SU-DHL-6 (cell line): ENCODE results near the gene WWOX.

ENCODE experiments used
- H2AFZ ChIP-seq: fragments of 200-600 bp; sonication (generic); 2 replicates; pipeline ENCODE4 v1.6.1; 2014; ENCODE audit warnings: low read depth, mild to moderate bottlenecking, moderate library complexity, mixed read lengths, antibody characterized with exemption, low read length; ENCODE audit not compliant: severe bottlenecking
- H3F3A ChIP-seq: fragments of 200-600 bp; shearing (Covaris generic); 2 replicates; pipeline ENCODE4 v1.6.0; 2016; ENCODE audit warnings: antibody characterized with exemption, mild to moderate bottlenecking; ENCODE audit not compliant: insufficient read depth
- H3K27ac ChIP-seq: fragments of 200-600 bp; sonication (generic); 2 replicates; pipeline ENCODE4 v1.5.1; 2016; ENCODE audit warnings: low read depth, mild to moderate bottlenecking, low read length, moderate library complexity, mixed read lengths
- H3K27me3 ChIP-seq: fragments of 200-600 bp; sonication (generic), shearing (Covaris generic); 2 replicates; pipeline ENCODE4 v1.6.0; 2014; ENCODE audit warnings: mild to moderate bottlenecking, low read length
- H3K36me3 ChIP-seq: fragments of 200-600 bp; sonication (generic); 2 replicates; pipeline ENCODE4 v1.6.1; 2014; ENCODE audit warnings: mild to moderate bottlenecking, low read length, mixed read lengths
- H3K4me2 ChIP-seq: fragments of 300-600, 200-600 bp; shearing (Covaris generic), sonication (generic); 2 replicates; pipeline ENCODE4 v1.6.0; 2014; ENCODE audit warnings: low read length, low read depth, mild to moderate bottlenecking; ENCODE audit not compliant: poor library complexity, severe bottlenecking
- H3K4me3 ChIP-seq: fragments of 200-600 bp; sonication (generic); 2 replicates; pipeline ENCODE4 v1.5.1; 2014; ENCODE audit warnings: antibody characterized with exemption, low read length, mild to moderate bottlenecking, mixed read lengths; ENCODE audit not compliant: insufficient read depth, poor library complexity, severe bottlenecking
- H3K79me2 ChIP-seq: fragments of 200-600 bp; sonication (generic); 2 replicates; pipeline ENCODE4 v1.6.1; 2014; ENCODE audit warnings: mild to moderate bottlenecking, low read length, moderate library complexity; ENCODE audit not compliant: insufficient read depth
- H3K9ac ChIP-seq: fragments of 200-600 bp; sonication (generic); 2 replicates; pipeline ENCODE4 v1.7.0; 2014; ENCODE audit warnings: mild to moderate bottlenecking, low read length
- H3K9me2 ChIP-seq: fragments of 200-600 bp; sonication (generic); replicated peaks from 2 replicates; pipeline ENCODE4 v1.6.1; 2014; ENCODE audit warnings: low read length; ENCODE audit not compliant: insufficient read depth
- H3K9me3 ChIP-seq: fragments of 200-600 bp; sonication (generic); 2 replicates; pipeline ENCODE4 v1.6.1; 2014; ENCODE audit warnings: low read length, mixed read lengths; ENCODE audit not compliant: insufficient read depth
- H4K20me1 ChIP-seq: fragments of 200-600 bp; sonication (generic); 2 replicates; pipeline ENCODE4 v1.6.1; 2014; ENCODE audit warnings: low read depth, mild to moderate bottlenecking, antibody characterized with exemption, low read length, moderate library complexity, mixed read lengths
- CTCF ChIP-seq: fragments of 200-600 bp; sonication (generic); IDR thresholded peaks from one replicate; pipeline ENCODE4 v1.5.1; 2017; ENCODE audit warnings: antibody characterized with exemption, mild to moderate bottlenecking, low read length, moderate library complexity; ENCODE audit not compliant: insufficient read depth, poor library complexity, severe bottlenecking
- EZH2phosphoT487 ChIP-seq: fragments of 200-600 bp; sonication (generic), shearing (Covaris generic); conservative IDR thresholded peaks from 2 replicates; pipeline ENCODE4 v1.6.1; 2018; ENCODE audit warnings: mild to moderate bottlenecking, antibody characterized with exemption, low read length, moderate library complexity, mixed read lengths

Gene WWOX

GRCh38 chr16:78310990-78311561, 211.6 kb downstream of the WWOX start:
- no peak overlapping the region for H3K27ac ChIP-seq
- no peaks in the 10 kb centered on the region for H3F3A ChIP-seq
- no peak overlapping the region for H3K4me2 ChIP-seq
- H2AFZ ChIP-seq = no peak overlapping the region
- no peaks in the 10 kb centered on the region for H3K36me3 ChIP-seq
- TF ChIP-seq CTCF (no peak), EZH2phosphoT487 (no peak)
- H4K20me1 ChIP-seq = no peaks in the 10 kb centered on the region
- H3K9ac ChIP-seq = no peak overlapping the region
- H3K27me3 ChIP-seq = no peaks in the 10 kb centered on the region
- H3K79me2 ChIP-seq = no peaks in the 10 kb centered on the region
- no peaks in the 10 kb centered on the region for H3K9me2 ChIP-seq
- no peak overlapping the region for H3K4me3 ChIP-seq
- no peaks in the 10 kb centered on the region for H3K9me3 ChIP-seq

GRCh38 chr16:78311831-78312230, 212.4 kb downstream of the WWOX start:
- no peaks in the 10 kb centered on the region for H3K36me3 ChIP-seq
- no peaks in the 10 kb centered on the region for H3K79me2 ChIP-seq
- no peak overlapping the region for H3K27ac ChIP-seq
- no peak overlapping the region for H2AFZ ChIP-seq
- no peak overlapping the region for H3K4me2 ChIP-seq
- H4K20me1 ChIP-seq = no peaks in the 10 kb centered on the region
- no peaks in the 10 kb centered on the region for H3K27me3 ChIP-seq
- H3K9ac ChIP-seq = no peak overlapping the region
- no peaks in the 10 kb centered on the region for H3K9me2 ChIP-seq
- no peaks in the 10 kb centered on the region for H3F3A ChIP-seq
- no peaks in the 10 kb centered on the region for H3K9me3 ChIP-seq
- no peak overlapping the region for H3K4me3 ChIP-seq
- TF ChIP-seq CTCF = no peak
- TF ChIP-seq EZH2phosphoT487 = no peak

GRCh38 chr16:78317564-78318240, 218.2 kb downstream of the WWOX start:
- H3K27me3 ChIP-seq = no peaks in the 10 kb centered on the region
- H3K79me2 ChIP-seq = no peaks in the 10 kb centered on the region
- no peak overlapping the region for H3K4me3 ChIP-seq
- H3K36me3 ChIP-seq = no peaks in the 10 kb centered on the region
- H3F3A ChIP-seq = no peaks in the 10 kb centered on the region
- H2AFZ ChIP-seq = no peak overlapping the region
- H3K9ac ChIP-seq = no peak overlapping the region
- TF ChIP-seq EZH2phosphoT487 = no peak
- no peak for TF ChIP-seq CTCF
- H3K9me2 ChIP-seq = no peaks in the 10 kb centered on the region
- no peak overlapping the region for H3K27ac ChIP-seq
- no peaks in the 10 kb centered on the region for H4K20me1 ChIP-seq
- no peaks in the 10 kb centered on the region for H3K9me3 ChIP-seq
- no peak overlapping the region for H3K4me2 ChIP-seq
